NCI-H146 treated with DMSO at 0.1 percent for 48 hours (cell line): ENCODE measurements around the gene CKAP4.

ENCODE experiments used
- DNase-seq: peaks from one replicate; lab custom pipeline; 2025; ENCODE audit not compliant: unreplicated experiment; lab: John Stamatoyannopoulos, UW

CKAP4 gene

GRCh38 chr12:106275458-106275857 lies 27.6 kb upstream of the CKAP4 start:
- DNase-seq = no peak

- no peak for DNase-seq
Measured at GRCh38 chr12:106274575-106275121, 26.8 kb upstream of the CKAP4 start.

GRCh38 chr12:106274012-106274411 lies 26.2 kb upstream of the CKAP4 start:
- no peak for DNase-seq

- no peak for DNase-seq
Measured at GRCh38 chr12:106273491-106273890, 25.7 kb upstream of the CKAP4 start.

GRCh38 chr12:106271575-106272505 lies 24.0 kb upstream of the CKAP4 start:
- no peak for DNase-seq

- no peak for DNase-seq
Measured at GRCh38 chr12:106269150-106269771, 21.4 kb upstream of the CKAP4 start.

GRCh38 chr12:106267535-106267934 lies 19.7 kb upstream of the CKAP4 start:
- DNase-seq = no peak

GRCh38 chr12:106265116-106265515 lies 17.3 kb upstream of the CKAP4 start:
- DNase-seq = no peak

GRCh38 chr12:106258935-106259334 lies 11.1 kb upstream of the CKAP4 start:
- no peak for DNase-seq

GRCh38 chr12:106258226-106258625 lies 10.4 kb upstream of the CKAP4 start:
- no peak for DNase-seq

GRCh38 chr12:106256524-106256923 lies 8.7 kb upstream of the CKAP4 start:
- no peak for DNase-seq

GRCh38 chr12:106255952-106256351 lies 8.1 kb upstream of the CKAP4 start:
- DNase-seq = no peak

- DNase-seq = no peak
Measured at GRCh38 chr12:106255493-106255892, 7.7 kb upstream of the CKAP4 start.

- DNase-seq = no peak
Measured at GRCh38 chr12:106254724-106255123, 6.9 kb upstream of the CKAP4 start.

GRCh38 chr12:106251631-106252455 lies 4.0 kb upstream of the CKAP4 start:
- no peak for DNase-seq

- no peak for DNase-seq
Measured at GRCh38 chr12:106249411-106250135, 1.8 kb upstream of the CKAP4 start.

- no peak for DNase-seq
Measured at GRCh38 chr12:106248846-106249371, 1.1 kb upstream of the CKAP4 start.

- DNase-seq = no peak
Measured at GRCh38 chr12:106248312-106248845, 559 bp upstream of the CKAP4 start.

GRCh38 chr12:106246891-106247673 lies 738 bp downstream of the CKAP4 start:
- no peak for DNase-seq
